Daoy (cell line): ENCODE measurements around the gene TMED4. TPM values are rescaled to one million over a fixed set of nuclear protein-coding genes. Genes with fewer than 3 reads are reported as not detected.

Experiments used
- DNase-seq: peaks from one replicate; pipeline ENCODE4 v3.0.0-alpha.2; 2015; ENCODE audit warnings: low read depth
- total RNA-seq: library from RNA; depleted of rRNA; stranded (reverse); fragments of >200 nt; shearing (Covaris generic); gene quantifications from 2 replicates; pipeline ENCODE4 v1.2.3, GENCODE V29; 2014; rRNA removed

The TMED4 gene
- total RNA-seq, 1 experiment from 2014 or later: 237 TPM

- DNase-seq: no peak
Measured at GRCh38 chr7:44540592-44541027, 41.4 kb downstream of the TMED4 start.

DNA sequence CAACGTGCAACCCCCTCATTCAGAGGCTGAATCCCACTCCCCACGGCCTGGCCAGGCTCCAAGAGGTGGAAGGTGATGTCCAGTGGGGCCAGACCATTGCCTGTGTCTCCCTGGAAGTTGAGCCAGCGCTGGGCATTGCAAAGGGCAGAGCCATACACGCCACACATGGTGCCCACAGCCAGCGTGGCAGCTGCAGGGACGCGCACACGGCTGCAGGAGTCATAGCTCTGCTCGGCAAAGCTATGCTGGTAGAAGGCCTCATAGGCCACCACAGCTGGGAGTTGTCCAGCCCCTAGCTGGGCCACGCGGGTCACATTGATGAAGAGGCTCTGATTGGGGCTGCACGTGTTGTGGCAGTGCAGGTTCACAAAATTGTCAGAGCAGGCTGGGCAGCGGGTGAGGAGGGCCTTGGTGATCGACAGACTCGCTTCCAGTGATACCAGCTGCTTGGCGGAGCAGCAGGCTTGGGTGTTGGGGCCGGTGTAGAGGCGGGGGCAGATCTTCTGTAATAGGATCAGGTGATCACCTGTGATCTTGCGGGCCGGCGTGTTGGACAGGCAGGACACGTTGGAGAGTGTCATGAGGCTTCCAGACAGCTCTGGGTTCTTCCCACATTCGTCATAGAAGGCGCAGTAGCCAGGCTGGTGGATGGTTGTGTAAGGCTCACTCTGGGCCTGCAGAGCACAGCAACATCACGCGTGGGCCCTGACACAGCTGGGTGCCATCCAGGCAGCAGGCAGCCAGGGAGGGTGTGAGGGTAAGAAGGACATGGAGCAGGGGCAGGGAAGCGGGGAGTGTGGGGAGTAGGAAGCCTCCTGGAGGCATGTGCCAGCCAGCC lies 42.1 kb downstream of the TMED4 start:
- no peak for DNase-seq

- DNase-seq: no peak
Measured at GRCh38 chr7:44538798-44539668, 43.0 kb downstream of the TMED4 start.

- DNase-seq: no peak
Measured at GRCh38 chr7:44538093-44538797, 43.8 kb downstream of the TMED4 start.

- DNase-seq: no peak
Measured at GRCh38 chr7:44537442-44537841, 44.6 kb downstream of the TMED4 start.

DNA sequence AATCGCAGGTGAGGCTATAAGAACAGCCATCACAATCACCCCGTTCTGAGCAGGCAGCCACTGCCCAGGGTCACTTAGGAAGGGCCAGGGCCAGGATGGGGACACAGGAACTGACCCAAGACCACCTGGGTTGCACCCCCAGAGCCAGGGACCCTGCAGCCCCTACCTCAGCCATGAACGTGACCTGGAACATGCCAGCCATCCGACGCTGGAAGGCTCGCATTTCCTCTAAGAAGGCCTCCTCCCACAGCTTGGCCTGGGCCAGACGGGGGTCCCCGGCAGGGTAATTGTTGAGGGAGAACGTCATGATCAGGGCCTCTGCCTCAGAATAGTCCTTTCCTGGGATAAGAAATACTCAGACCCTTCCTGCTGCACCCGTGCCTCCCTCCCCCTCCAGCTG lies 45.9 kb downstream of the TMED4 start:
- DNase-seq: no peak

- DNase-seq: no peak
Measured at GRCh38 chr7:44535348-44536064, 46.5 kb downstream of the TMED4 start.

DNA sequence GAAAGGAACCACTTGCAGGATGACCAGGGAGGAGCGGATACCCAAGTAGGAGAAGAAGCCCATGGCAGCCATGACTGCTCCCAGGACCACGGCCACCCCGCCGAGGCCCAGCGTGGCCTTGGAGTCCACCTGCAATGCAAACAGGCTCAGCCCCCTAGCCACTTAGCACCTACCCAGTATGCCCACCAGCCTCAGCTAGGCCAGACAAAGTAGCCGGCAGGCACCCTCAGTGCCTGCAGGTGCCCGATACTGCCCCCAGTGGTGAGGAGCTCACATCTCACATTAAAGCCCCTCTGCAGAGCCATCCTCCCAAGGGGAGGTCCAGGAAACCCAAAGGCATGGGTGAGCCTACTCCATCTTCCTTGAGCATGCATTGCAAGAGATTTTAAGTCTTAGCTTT lies 47.5 kb downstream of the TMED4 start:
- peak; percentile 81 for DNase-seq

GRCh38 chr7:44534087-44534486 lies 47.9 kb downstream of the TMED4 start:
- DNase-seq: no peak

DNA sequence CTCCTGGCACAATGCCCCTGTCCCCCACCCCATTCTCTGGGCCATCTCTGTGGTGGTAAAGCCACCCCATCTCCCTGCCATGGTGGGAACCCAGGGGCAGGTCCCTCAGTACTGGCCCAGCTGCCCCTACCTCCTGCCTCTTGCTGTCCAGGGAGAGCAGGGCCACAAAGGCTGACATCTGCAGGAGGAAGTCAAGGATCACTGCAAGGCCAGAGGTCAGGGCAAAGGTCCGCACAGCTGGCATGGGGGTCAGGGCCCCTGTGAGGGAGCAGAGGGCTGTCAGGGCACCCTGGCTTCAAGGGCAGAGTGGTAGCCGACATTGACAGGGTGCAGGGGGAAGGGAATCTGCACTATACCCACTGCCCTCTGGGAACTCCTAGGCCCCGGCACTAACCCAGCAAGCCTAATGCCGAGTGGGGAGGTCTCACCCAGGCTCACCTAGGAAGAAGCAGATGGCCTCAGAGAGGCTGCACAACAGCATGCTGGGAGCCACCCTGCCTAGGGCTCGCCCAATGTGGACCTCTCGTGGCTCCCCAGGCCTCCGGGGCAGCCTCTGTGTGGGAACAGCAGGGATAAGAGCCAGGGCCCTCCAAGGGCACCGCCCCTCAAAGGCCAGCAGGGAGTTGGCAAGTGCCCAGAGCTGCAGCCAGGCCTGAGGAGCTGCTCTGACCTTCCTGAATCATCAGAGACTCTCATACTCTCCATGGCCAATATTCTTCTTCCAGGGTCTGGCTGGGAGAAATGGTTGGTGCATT lies 48.6 kb downstream of the TMED4 start:
- DNase-seq: peak; percentile 32

- DNase-seq: peak; percentile 9
Measured at GRCh38 chr7:44531421-44532380, 50.3 kb downstream of the TMED4 start.

GRCh38 chr7:44530990-44531389 lies 51.0 kb downstream of the TMED4 start:
- peak; percentile 27 for DNase-seq

Other genes starting within 250 kb of the TMED4 start
- gene NUDCD3, start 91.6 kb downstream of the TMED4 start, total RNA-seq: 75.3 and 95.7 TPM in 2 replicates
- gene NPC1L1, start 40.9 kb downstream of the TMED4 start, total RNA-seq: not detected in 2 replicates
- 238 and 246 TPM in 2 replicates for gene DDX56, start 8.3 kb downstream of the TMED4 start, total RNA-seq
- 66.7 and 77.5 TPM in 2 replicates for gene OGDH, start 24.4 kb upstream of the TMED4 start, total RNA-seq
- 6.5 and 16.2 TPM in 2 replicates for gene ZMIZ2, start 166.6 kb upstream of the TMED4 start, total RNA-seq
- gene PPIA, start 214.4 kb upstream of the TMED4 start, total RNA-seq: 8,888 and 8,943 TPM in 2 replicates